Mesendoderm (in vitro differentiated cells): ENCODE data around the gene CYP1A1.

ENCODE experiments used
- DNase-seq: peaks from one replicate; pipeline ENCODE4 v3.0.0; 2013
- H2AK5ac ChIP-seq: 2 replicates; pipeline ENCODE4 v1.6.1; 2013; ENCODE audit warnings: low read length, inconsistent platforms
- H2BK120ac ChIP-seq: 2 replicates; pipeline ENCODE4 v1.6.1; 2013; ENCODE audit warnings: low read depth, mild to moderate bottlenecking, low read length, moderate library complexity, mixed read lengths
- H2BK15ac ChIP-seq: replicated peaks from 2 replicates; pipeline ENCODE4 v1.6.1; 2013; ENCODE audit warnings: low read depth, mild to moderate bottlenecking, moderate library complexity
- H2BK5ac ChIP-seq: 2 replicates; pipeline ENCODE4 v1.6.1; 2013; ENCODE audit warnings: low read length, inconsistent platforms
- H3K18ac ChIP-seq: 2 replicates; pipeline ENCODE4 v1.6.1; 2013; ENCODE audit warnings: mild to moderate bottlenecking, low read length, mixed read lengths
- H3K23ac ChIP-seq: one replicate; pipeline ENCODE4 v1.6.1; 2013; ENCODE audit warnings: low read length
- H3K27ac ChIP-seq: 2 replicates; pipeline ENCODE4 v1.5.1; 2013; ENCODE audit warnings: low read depth, mild to moderate bottlenecking, inconsistent platforms, low read length, moderate library complexity
- H3K27me3 ChIP-seq: 2 replicates; pipeline ENCODE4 v1.6.1; 2013; ENCODE audit warnings: low read length, control low read depth, mild to moderate bottlenecking, inconsistent platforms; ENCODE audit not compliant: insufficient read depth, poor library complexity
- H3K36me3 ChIP-seq: 2 replicates; pipeline ENCODE4 v1.6.1; 2013; ENCODE audit warnings: low read length, inconsistent platforms; ENCODE audit not compliant: control insufficient read depth, insufficient read depth
- H3K4ac ChIP-seq: one replicate; pipeline ENCODE4 v1.6.1; 2013; ENCODE audit warnings: low read depth, mild to moderate bottlenecking, low read length, moderate library complexity
- H3K4me1 ChIP-seq: 2 replicates; pipeline ENCODE4 v1.6.1; 2013; ENCODE audit warnings: low read depth, low read length, inconsistent platforms; ENCODE audit not compliant: control insufficient read depth
- H3K4me2 ChIP-seq: 2 replicates; pipeline ENCODE4 v1.6.1; 2013; ENCODE audit warnings: low read length
- H3K4me3 ChIP-seq: 2 replicates; pipeline ENCODE4 v1.5.1; 2013; ENCODE audit warnings: mild to moderate bottlenecking, low read length
- H3K56ac ChIP-seq: one replicate; pipeline ENCODE4 v1.6.1; 2013; ENCODE audit warnings: low read length
- H3K79me1 ChIP-seq: 2 replicates; pipeline ENCODE4 v1.6.1; 2013; ENCODE audit warnings: low read length, inconsistent platforms
- H3K79me2 ChIP-seq: 2 replicates; pipeline ENCODE4 v1.6.1; 2013; ENCODE audit warnings: mild to moderate bottlenecking, low read length; ENCODE audit not compliant: control insufficient read depth, insufficient read depth
- H3K9ac ChIP-seq: 2 replicates; pipeline ENCODE4 v1.6.1; 2013; ENCODE audit warnings: low read length, inconsistent platforms
- H4K5ac ChIP-seq: one replicate; pipeline ENCODE4 v1.6.1; 2013; ENCODE audit warnings: low read length
- H4K8ac ChIP-seq: one replicate; pipeline ENCODE4 v1.6.1; 2013; ENCODE audit warnings: low read depth, mild to moderate bottlenecking, control low read depth, low read length, moderate library complexity
- WGBS: extraction: QIAGEN DNeasy Blood & Tissue Kit; methylation state at CpG from one replicate; pipeline ENCODE4 v1.1.7; 2013; ENCODE audit warnings: low lambda C conversion rate, missing lambda C conversion rate; ENCODE audit not compliant: insufficient coverage; ENCODE audit errors: extremely low coverage; 5-methylcytosine and 5-hydroxymethylcytosine counted together

Gene CYP1A1

DNA sequence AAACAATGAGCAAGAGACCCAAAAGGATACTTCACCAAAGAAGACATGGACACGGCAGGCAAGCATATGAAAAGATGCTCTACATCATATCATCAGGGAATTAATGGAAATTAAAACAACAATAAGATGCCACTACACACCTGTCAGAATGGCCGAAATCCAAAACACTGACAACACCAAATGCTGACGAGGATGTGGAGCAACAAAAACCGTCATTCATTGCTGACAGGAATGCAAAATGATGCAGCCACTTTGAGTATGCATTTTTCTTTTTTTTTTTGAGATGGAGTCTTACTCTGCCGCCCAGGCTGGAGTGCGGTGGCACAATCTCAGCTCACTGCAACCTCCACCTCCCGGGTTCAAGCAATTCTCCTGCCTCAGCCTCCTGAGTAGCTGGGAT is 48.5 kb downstream of the CYP1A1 start:
- no CpG with 5 or more reads among the region's 7 CpGs for WGBS
- Histone ChIP-seq H2AK5ac (no peak overlapping the region), H4K5ac (no peak overlapping the region), H3K79me1 (peaks cover 2% of the 10 kb centered on the region), H3K9ac (no peak overlapping the region), H3K27ac (no peak overlapping the region), H2BK15ac (no peak overlapping the region), H3K27me3 (no peaks in the 10 kb centered on the region), H3K56ac (no peak overlapping the region), H3K4me3 (no peak overlapping the region), H3K4ac (no peak overlapping the region), H3K4me2 (no peak overlapping the region), H3K23ac (no peak overlapping the region), H2BK120ac (no peak overlapping the region), H3K4me1 (no peaks in the 10 kb centered on the region), H3K18ac (no peak overlapping the region), H4K8ac (no peak overlapping the region), H3K36me3 (peaks cover 3% of the 10 kb centered on the region), H3K79me2 (no peaks in the 10 kb centered on the region), H2BK5ac (no peak overlapping the region)
- DNase-seq = no peak

- WGBS = no CpG with 5 or more reads among the region's 3 CpGs
- DNase-seq = no peak
- H3K27ac ChIP-seq = no peak overlapping the region
- no peak overlapping the region for H4K8ac ChIP-seq
- no peaks in the 10 kb centered on the region for H3K27me3 ChIP-seq
- no peak overlapping the region for H2AK5ac ChIP-seq
- no peaks in the 10 kb centered on the region for H3K79me2 ChIP-seq
- no peak overlapping the region for H3K56ac ChIP-seq
- H3K9ac ChIP-seq = no peak overlapping the region
- no peak overlapping the region for H2BK5ac ChIP-seq
- H2BK120ac ChIP-seq = no peak overlapping the region
- no peak overlapping the region for H2BK15ac ChIP-seq
- H3K4me2 ChIP-seq = no peak overlapping the region
- H3K18ac ChIP-seq = no peak overlapping the region
- no peak overlapping the region for H3K4ac ChIP-seq
- H4K5ac ChIP-seq = no peak overlapping the region
- H3K4me1 ChIP-seq = no peaks in the 10 kb centered on the region
- H3K4me3 ChIP-seq = no peak overlapping the region
- H3K36me3 ChIP-seq = peaks cover 5% of the 10 kb centered on the region
- peaks cover 2% of the 10 kb centered on the region for H3K79me1 ChIP-seq
- no peak overlapping the region for H3K23ac ChIP-seq
These were observed 51.2 kb downstream of the CYP1A1 start for GRCh38 chr15:74674161-74674560.

DNA sequence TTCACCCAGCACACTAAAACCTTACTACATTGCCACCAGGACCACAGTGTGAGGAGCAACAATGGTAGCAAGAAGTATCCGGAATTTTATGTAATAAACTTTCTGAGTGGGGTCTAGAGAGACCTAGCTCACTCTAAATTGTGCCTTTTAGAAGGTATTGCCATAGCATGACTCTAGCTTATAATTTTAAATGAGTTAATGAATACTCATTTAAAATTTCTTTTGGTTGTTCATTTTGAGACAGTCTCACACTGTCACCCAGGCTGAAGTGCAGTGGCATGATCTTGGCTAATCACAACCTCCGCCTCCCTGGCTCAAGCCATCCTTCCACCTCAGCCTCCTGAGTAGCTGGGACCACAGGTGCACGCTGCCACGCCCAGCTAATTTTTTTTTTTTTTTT is 55.7 kb downstream of the CYP1A1 start:
- peaks cover 2% of the 10 kb centered on the region for H3K79me1 ChIP-seq

More for the DNA sequence above, 55.7 kb downstream of the CYP1A1 start:
- no peaks in the 10 kb centered on the region for H3K79me2 ChIP-seq
- no peak overlapping the region for H3K4me2 ChIP-seq
- no peak overlapping the region for H2BK120ac ChIP-seq
- no peaks in the 10 kb centered on the region for H3K27me3 ChIP-seq
- no peak overlapping the region for H3K18ac ChIP-seq
- H2BK5ac ChIP-seq = no peak overlapping the region
- no peak overlapping the region for H3K9ac ChIP-seq
- H3K4me1 ChIP-seq = no peaks in the 10 kb centered on the region
- H4K5ac ChIP-seq = no peak overlapping the region
- no peak overlapping the region for H3K23ac ChIP-seq
- H3K27ac ChIP-seq = no peak overlapping the region
- no peak overlapping the region for H2BK15ac ChIP-seq
- no CpG with 5 or more reads among the region's 4 CpGs for WGBS
- H3K4ac ChIP-seq = no peak overlapping the region
- no peak overlapping the region for H3K56ac ChIP-seq
- H2AK5ac ChIP-seq = no peak overlapping the region
- no peak for DNase-seq
- peaks cover 5% of the 10 kb centered on the region for H3K36me3 ChIP-seq
- H3K4me3 ChIP-seq = no peak overlapping the region
- no peak overlapping the region for H4K8ac ChIP-seq
